ENCODE data around the gene HTT.
"Not testable (repeated sequence)": the region's sequence is repeated elsewhere in the genome, so short reads cannot be mapped to it uniquely, and the experiment has no call there.

The HTT gene

DNA sequence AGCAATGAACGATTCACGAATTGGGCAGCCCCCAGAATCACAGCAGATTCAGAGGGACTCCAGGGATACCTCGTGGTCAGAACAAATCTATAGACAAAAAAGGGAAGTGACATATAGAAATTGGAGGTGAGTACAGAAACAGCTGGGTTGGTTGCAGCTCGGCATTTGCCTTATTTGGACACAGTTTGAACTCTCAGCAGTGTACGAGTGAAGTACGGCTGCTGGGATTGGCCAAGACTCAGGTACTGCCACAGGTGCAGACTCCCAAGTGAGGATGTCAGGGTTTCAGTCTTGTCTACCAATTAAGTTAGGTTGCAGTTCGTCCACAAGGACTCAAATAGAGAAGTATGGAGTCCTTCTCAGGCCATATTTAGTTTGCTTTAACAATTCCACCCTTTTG is 28.3 kb upstream of the HTT start:
- no peak for DNase-seq (ENCODE audit: low read depth)

DNA sequence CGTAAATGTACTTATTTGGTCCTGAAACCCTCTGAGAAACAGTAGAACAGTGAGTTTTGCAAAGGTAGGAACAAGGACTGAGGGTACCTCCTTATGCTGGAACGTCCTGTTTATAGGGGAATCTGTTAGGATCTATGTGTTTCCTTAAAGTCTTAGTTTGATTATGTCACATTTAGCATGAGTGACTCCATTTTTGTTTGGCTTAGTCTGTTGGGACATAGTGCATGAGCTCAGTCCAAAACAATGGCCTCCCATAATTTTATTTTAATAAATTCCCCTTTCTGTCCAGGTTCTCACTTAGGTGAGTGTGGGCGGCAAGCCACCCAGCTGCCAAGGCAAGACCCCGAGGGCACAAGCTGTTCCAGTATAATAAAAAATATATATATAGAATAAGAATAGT is 27.9 kb upstream of the HTT start:
- no peak for DNase-seq (ENCODE audit: low read depth)

DNA sequence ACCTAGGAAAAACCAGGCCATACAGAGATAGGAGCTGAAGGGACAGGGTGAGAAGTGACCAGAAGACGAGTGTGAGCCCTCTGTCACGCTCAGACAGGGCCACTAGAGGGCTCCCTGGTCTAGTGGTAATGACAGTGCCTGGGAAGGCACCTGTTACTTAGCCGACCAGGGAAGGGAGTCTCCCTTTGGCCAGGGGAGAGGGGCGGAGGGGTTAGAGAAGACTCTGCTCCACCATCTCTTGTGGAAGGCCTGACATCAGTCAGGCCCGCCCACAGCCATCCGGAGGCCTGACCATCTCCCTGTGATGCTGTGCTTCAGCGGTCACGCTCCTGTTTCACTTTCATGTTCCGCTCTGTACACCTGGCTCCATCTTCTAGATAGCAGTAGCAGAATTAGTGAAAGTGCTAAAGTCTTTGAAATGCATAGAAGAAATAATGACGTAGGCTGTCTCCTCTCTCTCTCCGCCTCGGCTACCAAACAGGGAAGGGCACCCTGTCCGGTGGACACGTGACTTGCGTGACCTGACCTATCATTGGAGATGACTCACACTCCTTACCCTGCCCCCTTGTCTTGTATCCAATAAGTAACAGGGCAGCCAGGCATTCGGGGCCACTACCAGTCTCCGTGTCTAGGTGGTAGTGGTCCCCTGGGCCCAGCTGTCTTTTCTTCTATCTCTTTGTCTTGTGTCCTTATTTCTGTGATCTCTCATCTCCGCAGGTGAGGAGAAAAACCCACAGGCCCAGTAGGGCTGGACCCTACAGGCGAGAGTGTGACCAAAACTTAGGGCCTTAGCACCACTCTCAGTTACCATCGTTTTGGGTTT is 26.8 kb upstream of the HTT start:
- peak; percentile 35 for DNase-seq (ENCODE audit: low read depth)

DNA sequence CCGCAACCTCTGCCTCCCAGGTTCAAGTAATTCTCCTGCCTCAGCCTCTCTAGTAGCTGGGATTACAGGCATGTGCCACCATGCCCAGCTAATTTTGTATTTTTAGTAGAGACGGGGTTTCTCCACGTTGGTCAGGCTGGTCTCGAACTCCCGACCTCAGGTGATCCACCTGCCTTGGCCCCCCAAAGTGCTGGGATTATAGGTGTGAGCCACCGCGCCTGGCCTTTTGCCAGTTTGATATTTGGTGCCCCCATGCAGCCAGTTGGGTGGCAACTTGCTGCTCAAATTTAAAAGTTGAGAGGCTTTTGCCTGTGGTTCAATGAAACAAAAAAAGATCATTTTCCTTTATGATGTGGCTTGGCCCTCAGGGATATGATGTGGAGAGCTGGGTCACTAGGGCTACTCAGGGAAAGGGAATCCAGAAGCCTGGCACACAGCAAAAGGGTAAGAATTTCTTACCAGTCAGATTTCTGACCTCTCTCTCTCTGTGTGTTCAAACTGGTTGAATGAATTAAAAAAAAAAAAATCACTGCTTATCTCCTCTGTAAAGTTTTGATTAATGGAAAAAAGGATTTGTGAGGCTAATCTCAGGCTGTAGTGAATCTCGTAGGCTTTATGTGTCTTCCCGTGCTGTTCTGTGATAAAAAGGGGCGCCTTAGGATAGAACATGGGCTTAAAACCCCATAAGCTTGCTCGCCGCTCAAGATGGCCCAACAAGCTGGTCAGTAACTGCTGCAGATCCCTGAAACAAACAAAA is 23.2 kb upstream of the HTT start:
- DNase-seq (ENCODE audit: low read depth): not testable (repeated sequence)

DNA sequence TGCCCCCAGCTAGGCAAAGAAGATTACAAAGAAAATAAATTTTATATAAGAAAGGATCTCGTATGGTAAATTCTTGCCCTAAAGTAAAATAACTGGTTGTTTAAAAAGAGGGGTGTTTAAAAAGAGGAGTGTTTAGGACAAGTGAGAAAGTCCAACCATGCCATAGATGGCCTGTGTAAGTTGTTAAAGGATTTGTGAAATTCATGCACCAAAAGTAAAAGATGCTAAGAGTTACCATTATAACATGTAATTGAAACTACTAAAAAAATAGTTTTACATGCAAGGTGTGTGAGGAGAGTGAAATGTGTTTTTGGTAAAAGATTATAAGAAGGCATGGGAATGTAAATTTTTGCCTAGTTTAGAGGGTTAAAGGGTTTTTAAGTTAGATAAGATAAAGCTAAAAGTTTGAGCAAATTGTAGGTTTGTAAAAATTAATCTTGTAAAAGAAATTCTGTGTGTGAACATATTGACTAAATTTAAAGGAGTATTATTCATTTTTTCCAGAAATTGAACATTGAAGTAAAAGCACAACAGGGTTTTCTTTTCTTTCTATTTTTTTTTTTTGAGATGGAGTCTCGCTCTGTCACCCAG is 20.2 kb upstream of the HTT start:
- DNase-seq (ENCODE audit: low read depth): no peak

DNA sequence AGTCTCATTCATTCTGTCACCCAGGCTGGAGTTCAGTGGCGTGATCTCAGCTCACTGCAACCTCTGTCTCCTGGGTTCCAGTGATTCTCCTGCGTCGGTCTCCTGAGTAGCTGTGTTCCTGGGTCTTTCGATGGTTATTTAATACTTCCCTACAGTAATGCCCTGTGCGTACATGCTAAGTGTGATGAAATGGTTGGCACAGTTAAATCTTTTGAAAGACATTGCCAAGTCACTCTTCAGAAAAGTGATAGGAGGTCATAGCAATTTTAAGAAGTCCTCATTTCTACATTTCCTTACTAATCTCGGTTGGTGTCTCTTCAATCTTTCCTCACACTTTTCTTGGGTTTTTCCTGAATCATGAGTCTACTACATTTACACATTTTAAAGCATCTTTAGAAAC is 14.5 kb upstream of the HTT start:
- no peak for DNase-seq (ENCODE audit: low read depth)

DNA sequence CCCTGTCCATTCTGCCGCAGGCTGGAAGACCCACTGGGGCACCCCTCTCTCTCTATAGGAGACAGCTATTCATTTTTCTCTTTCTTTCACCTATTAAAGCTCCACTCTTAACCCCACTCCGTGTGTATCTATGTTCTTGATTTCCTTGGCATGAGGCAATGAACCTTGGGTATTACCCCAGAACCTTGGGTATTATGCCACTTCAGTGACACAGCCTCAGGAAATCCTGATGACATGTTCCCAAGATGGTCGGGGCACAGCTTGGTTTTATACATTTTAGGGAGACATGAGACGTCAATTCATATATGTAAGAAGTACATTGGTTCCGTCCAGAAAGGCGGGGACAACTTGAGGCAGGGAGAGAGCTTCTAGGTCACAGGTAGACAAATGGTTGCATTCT is 13.5 kb upstream of the HTT start:
- no peak for DNase-seq (ENCODE audit: low read depth)

DNA sequence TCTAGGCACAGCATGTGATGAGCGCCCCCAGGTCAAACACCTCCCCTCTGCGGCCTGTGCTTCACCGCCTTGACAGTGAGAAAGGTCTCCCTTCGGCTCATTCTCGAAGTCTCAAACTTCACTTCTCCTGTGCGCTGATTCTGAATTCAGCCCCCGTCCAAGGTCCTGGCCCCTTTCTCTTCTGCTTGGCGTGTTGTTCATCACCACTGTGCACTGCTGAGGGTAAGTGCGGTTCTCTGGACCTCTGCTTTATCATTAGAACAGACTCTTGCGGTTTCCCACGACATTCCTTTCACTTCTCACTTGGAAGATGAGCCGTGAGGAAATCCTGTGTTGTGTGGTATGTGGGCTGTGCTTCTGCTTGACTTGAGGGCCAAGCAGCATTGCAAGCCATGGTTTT is 12.0 kb upstream of the HTT start:
- DNase-seq (ENCODE audit: low read depth): no peak

DNA sequence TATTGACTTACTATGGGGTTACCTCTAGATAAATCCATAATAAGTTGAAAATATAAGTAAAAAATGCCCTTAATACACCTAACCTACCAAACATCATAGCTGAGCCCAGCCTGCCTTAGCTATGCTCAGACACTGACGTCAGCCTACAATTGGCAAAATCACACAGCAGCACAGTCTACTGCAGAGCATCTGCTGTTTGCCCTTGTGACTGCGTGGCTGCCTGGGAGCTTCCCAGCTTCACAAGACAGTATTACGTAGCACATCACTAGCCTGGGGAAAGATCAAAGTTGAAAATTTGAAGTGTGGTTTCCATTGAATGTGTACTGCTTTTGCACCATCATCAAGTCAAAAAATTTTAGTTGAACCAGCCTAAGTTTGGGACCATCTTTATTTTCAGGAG is 8.9 kb upstream of the HTT start:
- DNase-seq (ENCODE audit: low read depth): no peak

DNA sequence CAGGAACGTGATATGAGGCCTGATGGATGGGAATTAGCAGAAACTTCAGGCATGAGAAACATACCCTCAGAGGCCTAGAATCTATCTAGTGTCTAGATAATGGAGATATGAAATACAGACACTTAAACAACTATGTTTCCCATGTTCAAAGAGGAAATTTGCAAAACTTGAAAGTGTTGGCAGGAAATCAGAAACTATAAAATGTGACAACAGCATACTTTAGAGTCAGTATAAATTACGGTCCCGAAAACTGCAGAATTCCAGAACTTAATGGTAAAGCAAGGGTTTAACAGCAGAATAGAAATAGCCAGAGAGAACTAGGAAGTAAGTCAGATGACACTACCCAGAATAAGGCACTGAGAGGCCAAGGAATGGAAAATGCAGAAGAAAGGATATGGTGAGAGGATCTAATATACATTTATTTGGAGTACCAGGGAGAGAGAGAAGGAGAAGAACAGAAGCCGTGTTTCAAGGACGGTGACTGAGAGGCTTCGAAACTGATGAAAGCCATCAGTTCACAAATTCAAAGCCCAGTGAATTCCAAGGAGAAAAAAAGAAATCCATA is 7.6 kb upstream of the HTT start:
- no peak for DNase-seq (ENCODE audit: low read depth)

DNA sequence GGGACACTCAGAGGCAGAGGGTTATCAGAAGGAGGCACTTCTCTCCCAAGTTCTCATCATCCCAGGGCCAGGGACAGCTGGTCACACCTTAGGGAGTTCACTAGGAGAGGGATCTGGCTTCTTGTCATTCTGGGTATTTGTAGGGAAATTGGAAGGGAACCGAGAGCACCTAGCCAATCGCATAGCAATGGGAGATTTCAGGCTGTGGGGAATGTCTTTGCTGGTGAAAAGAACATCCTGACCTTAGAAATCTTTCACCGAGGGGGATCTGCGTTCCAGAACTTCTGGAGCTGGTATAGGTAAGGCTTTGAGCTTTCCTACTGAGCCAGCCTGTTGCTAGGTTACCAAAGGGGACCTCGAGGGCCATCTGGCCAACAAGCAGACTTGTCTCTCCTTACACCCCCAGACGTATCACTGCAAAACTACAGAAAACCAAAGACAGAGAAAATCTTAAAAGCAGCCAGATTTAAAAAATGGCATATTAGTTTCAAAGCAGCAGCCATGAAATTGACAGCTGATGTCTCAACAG is 6.9 kb upstream of the HTT start:
- no peak for DNase-seq (ENCODE audit: low read depth)

DNA sequence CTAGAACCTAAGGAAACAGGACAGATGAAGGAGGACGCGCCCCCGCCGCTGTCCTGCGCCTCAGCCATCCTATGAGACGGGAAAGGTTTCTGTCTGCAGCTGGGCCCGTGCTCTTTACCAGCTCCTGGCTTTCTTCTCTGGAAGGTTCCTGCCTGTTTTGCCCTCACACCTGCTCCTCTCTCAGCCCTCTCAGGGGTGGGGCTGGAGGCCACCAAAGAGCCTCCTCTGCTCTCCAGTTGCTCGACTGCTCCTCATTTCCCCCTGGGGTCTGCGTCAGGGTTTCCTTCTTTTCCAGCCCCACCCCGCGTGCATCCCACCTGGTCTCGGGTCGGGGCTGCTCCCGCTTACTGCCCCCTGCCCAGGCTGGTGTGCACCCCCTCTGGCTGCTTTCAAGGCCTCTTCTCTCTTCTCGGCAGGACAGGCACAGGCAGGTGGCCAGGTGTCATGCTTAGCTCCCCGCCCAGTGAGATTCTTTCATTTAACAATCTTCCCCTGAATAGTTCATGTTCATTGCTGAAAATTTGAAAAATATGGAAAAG is 4.8 kb upstream of the HTT start:
- DNase-seq (ENCODE audit: low read depth): no peak

DNA sequence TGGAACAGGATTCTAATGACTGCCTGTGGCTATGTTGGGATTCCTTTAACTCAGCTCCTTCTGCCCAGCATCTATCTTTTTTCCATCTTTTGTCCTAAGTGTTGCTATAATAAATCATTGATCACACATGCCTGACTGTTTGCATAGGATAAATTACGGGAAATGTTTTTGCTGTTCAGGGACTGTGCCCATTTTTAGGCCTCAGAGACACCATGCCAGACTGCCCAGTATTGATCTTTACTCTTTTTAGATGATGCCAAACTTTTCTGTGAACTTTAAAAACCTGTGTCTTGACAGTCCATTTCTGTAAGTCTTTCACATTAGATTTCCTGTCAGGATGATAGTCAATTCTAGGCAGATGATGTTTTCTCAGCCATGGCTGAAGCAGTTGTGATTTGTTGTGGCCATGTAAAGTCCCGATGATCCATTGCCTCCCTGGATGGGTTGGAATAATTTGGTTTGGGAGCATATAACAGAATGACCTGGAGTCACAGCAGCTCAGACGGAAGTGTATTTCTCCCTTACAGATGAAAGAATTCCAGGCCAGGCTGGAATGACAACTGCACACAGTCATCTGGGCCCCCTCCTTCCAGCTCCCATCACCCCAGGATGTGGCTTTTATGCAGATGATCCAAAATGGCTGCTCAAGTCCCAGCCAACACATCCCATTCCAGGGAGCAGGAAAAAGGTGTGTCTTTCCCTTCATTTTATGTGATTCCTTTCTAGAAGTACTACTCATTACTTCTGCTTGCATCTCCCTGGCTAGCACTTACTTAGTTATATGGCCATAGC is 3.6 kb upstream of the HTT start:
- DNase-seq (ENCODE audit: low read depth): no peak

DNA sequence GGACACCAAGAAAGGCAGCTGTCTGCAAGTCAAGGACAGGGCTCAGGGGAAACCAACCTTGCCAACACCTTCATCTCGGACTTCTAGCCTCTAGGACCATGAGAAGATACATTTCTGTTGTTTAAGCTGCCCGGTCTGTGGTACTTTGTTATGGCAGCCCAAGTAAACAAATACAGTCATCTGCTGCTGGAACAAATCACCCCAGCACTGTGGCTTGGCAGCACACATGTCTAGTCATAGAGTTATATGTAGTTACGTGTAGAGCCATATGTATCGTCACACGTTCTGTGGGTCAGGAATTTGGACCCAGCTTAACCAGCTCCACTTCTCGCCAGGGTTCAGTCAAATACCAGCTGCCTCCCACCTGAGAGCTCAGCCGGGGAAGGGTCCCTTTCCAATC is 2.7 kb upstream of the HTT start:
- DNase-seq (ENCODE audit: low read depth): no peak

DNA sequence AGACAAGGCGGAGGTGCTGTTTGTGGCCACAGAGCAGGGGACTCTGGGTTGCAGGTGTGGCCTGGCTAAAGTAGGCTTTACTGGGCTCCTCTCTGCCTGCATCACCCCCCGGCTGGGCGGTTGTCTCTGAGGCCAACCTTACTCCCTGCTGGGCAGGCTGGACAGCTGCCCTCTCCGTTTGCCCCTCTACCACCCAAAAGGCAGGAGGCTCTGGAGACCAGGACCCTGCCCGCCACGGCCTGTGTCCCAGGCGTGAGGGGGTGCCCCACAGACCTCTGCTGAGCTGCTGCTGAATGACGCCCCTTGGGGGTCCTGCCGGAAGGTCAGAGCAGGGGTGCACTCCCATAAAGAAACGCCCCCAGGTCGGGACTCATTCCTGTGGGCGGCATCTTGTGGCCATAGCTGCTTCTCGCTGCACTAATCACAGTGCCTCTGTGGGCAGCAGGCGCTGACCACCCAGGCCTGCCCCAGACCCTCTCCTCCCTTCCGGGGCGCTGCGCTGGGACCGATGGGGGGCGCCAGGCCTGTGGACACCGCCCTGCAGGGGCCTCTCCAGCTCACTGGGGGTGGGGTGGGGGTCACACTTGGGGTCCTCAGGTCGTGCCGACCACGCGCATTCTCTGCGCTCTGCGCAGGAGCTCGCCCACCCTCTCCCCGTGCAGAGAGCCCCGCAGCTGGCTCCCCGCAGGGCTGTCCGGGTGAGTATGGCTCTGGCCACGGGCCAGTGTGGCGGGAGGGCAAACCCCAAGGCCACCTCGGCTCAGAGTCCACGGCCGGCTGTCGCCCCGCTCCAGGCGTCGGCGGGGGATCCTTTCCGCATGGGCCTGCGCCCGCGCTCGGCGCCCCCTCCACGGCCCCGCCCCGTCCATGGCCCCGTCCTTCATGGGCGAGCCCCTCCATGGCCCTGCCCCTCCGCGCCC is 1.1 kb upstream of the HTT start:
- DNase-seq (ENCODE audit: low read depth): no peak

DNA sequence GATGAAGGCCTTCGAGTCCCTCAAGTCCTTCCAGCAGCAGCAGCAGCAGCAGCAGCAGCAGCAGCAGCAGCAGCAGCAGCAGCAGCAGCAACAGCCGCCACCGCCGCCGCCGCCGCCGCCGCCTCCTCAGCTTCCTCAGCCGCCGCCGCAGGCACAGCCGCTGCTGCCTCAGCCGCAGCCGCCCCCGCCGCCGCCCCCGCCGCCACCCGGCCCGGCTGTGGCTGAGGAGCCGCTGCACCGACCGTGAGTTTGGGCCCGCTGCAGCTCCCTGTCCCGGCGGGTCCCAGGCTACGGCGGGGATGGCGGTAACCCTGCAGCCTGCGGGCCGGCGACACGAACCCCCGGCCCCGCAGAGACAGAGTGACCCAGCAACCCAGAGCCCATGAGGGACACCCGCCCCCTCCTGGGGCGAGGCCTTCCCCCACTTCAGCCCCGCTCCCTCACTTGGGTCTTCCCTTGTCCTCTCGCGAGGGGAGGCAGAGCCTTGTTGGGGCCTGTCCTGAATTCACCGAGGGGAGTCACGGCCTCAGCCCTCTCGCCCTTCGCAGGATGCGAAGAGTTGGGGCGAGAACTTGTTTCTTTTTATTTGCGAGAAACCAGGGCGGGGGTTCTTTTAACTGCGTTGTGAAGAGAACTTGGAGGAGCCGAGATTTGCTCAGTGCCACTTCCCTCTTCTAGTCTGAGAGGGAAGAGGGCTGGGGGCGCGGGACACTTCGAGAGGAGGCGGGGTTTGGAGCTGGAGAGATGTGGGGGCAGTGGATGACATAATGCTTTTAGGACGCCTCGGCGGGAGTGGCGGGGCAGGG is 568 bp downstream of the HTT start:
- no peak for DNase-seq (ENCODE audit: low read depth)

DNA sequence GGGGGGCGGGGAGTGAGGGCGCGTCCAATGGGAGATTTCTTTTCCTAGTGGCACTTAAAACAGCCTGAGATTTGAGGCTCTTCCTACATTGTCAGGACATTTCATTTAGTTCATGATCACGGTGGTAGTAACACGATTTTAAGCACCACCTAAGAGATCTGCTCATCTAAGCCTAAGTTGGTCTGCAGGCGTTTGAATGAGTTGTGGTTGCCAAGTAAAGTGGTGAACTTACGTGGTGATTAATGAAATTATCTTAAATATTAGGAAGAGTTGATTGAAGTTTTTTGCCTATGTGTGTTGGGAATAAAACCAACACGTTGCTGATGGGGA is 1.1 kb downstream of the HTT start:
- no peak for DNase-seq (ENCODE audit: low read depth)

DNA sequence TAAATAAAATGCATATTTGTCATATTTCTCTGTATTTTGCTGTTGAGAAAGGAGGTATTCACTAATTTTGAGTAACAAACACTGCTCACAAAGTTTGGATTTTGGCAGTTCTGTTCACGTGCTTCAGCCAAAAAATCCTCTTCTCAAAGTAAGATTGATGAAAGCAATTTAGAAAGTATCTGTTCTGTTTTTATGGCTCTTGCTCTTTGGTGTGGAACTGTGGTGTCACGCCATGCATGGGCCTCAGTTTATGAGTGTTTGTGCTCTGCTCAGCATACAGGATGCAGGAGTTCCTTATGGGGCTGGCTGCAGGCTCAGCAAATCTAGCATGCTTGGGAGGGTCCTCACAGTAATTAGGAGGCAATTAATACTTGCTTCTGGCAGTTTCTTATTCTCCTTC is 3.3 kb downstream of the HTT start:
- no peak for DNase-seq (ENCODE audit: low read depth)

DNA sequence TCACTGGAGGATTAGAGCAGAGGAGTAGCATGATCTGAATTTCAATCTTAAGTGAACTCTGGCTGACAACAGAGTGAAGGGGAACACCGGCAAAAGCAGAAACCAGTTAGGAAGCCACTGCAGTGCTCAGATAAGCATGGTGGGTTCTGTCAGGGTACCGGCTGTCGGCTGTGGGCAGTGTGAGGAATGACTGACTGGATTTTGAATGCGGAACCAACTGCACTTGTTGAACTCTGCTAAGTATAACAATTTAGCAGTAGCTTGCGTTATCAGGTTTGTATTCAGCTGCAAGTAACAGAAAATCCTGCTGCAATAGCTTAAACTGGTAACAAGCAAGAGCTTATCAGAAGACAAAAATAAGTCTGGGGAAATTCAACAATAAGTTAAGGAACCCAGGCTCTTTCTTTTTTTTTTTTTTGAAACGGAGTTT is 5.2 kb downstream of the HTT start:
- DNase-seq (ENCODE audit: low read depth): no peak
